H1 (cell line): ENCODE results near the gene HOXC5. TPM values are rescaled to one million over a fixed set of nuclear protein-coding genes. Genes with fewer than 3 reads are reported as not detected.

Experiments used
- CTCF ChIA-PET: fragments of 300-600 bp; sonication (Branson Sonifier 250); formaldehyde crosslinking; loops from one replicate; lab custom pipeline; 2021; ENCODE audit not compliant: partially characterized antibody; lab: Charles Lee
- POLR2A ChIA-PET: fragments of 300-600 bp; sonication (Branson Sonifier 250); formaldehyde crosslinking; loops from one replicate; lab custom pipeline; 2021; ENCODE audit warnings: inconsistent platforms; ENCODE audit not compliant: partially characterized antibody; lab: Charles Lee
- DNase-seq, 2 experiments: peaks; one replicate each; pipeline versions ENCODE4 v3.0.0 to v3.0.0-alpha.2; 2010 to 2022; ENCODE audit warnings: low spot score in 2 of 2, low read depth in 1 of 2, mixed read lengths in 1 of 2
- FAIRE-seq: peaks from 2 replicates; lab custom pipeline; 2011; peaks lifted over from hg19 to GRCh38; lab: Jason Lieb, UNC
- H2AFZ ChIP-seq: 2 replicates; pipeline ENCODE4 v1.8.1; 2012; ENCODE audit warnings: low read length, inconsistent platforms
- H2AK5ac ChIP-seq: 2 replicates; pipeline ENCODE4 v1.6.1; 2013; ENCODE audit warnings: low read depth, low read length
- H2BK120ac ChIP-seq: replicated peaks from 2 replicates; pipeline ENCODE3; 2013; ENCODE audit warnings: low read depth, low read length, inconsistent platforms
- H2BK12ac ChIP-seq: 2 replicates; pipeline ENCODE4 v1.6.1; 2013; ENCODE audit warnings: low read depth, low read length
- H2BK15ac ChIP-seq: 2 replicates; pipeline ENCODE4 v1.6.1; 2013; ENCODE audit warnings: low read length
- H2BK20ac ChIP-seq: 2 replicates; pipeline ENCODE4 v1.6.1; 2013; ENCODE audit warnings: low read length
- H2BK5ac ChIP-seq: 2 replicates; pipeline ENCODE4 v1.6.1; 2013; ENCODE audit warnings: low read depth, low read length
- H3K14ac ChIP-seq: 2 replicates; pipeline ENCODE4 v1.6.1; 2013; ENCODE audit warnings: inconsistent platforms; ENCODE audit not compliant: insufficient read length
- H3K18ac ChIP-seq: 2 replicates; pipeline ENCODE4 v1.6.1; 2013; ENCODE audit warnings: low read length; ENCODE audit errors: extremely low read depth
- H3K23ac ChIP-seq: 2 replicates; pipeline ENCODE4 v1.6.1; 2013; ENCODE audit warnings: inconsistent platforms; ENCODE audit not compliant: insufficient read length
- H3K23me2 ChIP-seq: 2 replicates; pipeline ENCODE4 v1.6.1; 2013; ENCODE audit warnings: low read depth, low read length
- H3K27ac ChIP-seq: 2 replicates; pipeline ENCODE4 v1.6.1; 2011; ENCODE audit warnings: low read depth, low read length, inconsistent platforms
- H3K27me3 ChIP-seq, 4 experiments: replicated peaks in 1 of 4; 1 replicate in 1 of 4; 2 replicates in 3 of 4; pipeline versions ENCODE4 v1.6.1 to v1.8.1; 2011 to 2013; ENCODE audit warnings: low read length in 3 of 4, mild to moderate bottlenecking in 3 of 4, inconsistent platforms in 2 of 4, mixed read lengths in 2 of 4, moderate library complexity in 1 of 4; ENCODE audit not compliant: control insufficient read depth in 3 of 4, insufficient read depth in 3 of 4; ENCODE audit errors: extremely low read depth in 1 of 4
- H3K36me3 ChIP-seq, 4 experiments: 2 replicates each; pipeline versions ENCODE4 v1.6.1 to v1.8.1; 2011 to 2013; ENCODE audit warnings: mild to moderate bottlenecking in 4 of 4, low read length in 3 of 4, moderate library complexity in 2 of 4, control low read depth in 1 of 4, inconsistent platforms in 1 of 4; ENCODE audit not compliant: insufficient read depth in 4 of 4, control insufficient read depth in 2 of 4
- H3K4ac ChIP-seq: replicated peaks from 2 replicates; pipeline ENCODE3; 2013; ENCODE audit warnings: low read length, low read depth, mixed read lengths, inconsistent platforms; ENCODE audit not compliant: insufficient read length
- H3K4me1 ChIP-seq, 4 experiments: replicated peaks in 1 of 4; 1 replicate in 1 of 4; 2 replicates in 3 of 4; pipeline versions ENCODE4 v1.6.1 to v1.8.1; 2011 to 2013; ENCODE audit warnings: low read length in 3 of 4, inconsistent platforms in 2 of 4, mixed read lengths in 1 of 4; ENCODE audit not compliant: insufficient read depth in 4 of 4, control insufficient read depth in 3 of 4
- H3K4me2 ChIP-seq, 2 experiments: 2 replicates each; pipeline versions ENCODE4 v1.6.1 to v1.8.1; 2011 to 2013; ENCODE audit warnings: low read depth in 2 of 2, low read length in 2 of 2, control low read depth in 1 of 2, inconsistent platforms in 1 of 2, mild to moderate bottlenecking in 1 of 2; ENCODE audit not compliant: insufficient read depth in 1 of 2
- H3K4me3 ChIP-seq, 4 experiments: fragments of 200-600, 300-600 bp in 1 of 4; sonication (generic), shearing (Covaris generic), sonication (Bioruptor Twin) in 1 of 4; 2 replicates each; pipeline versions ENCODE4 v1.5.1 to v1.8.1; 2011 to 2016; ENCODE audit warnings: low read length in 4 of 4, low read depth in 3 of 4, control low read depth in 2 of 4, inconsistent platforms in 2 of 4, mild to moderate bottlenecking in 2 of 4, mixed read lengths in 1 of 4, moderate library complexity in 1 of 4; ENCODE audit not compliant: insufficient read depth in 2 of 4; ENCODE audit errors: extremely low read depth in 1 of 4
- H3K56ac ChIP-seq: replicated peaks from 2 replicates; pipeline ENCODE3; 2013; ENCODE audit warnings: low read depth, mild to moderate bottlenecking, mixed read lengths, low read length, inconsistent platforms; ENCODE audit not compliant: insufficient read length
- H3K79me1 ChIP-seq: 2 replicates; pipeline ENCODE4 v1.6.1; 2013; ENCODE audit warnings: low read depth, low read length, control low read depth
- H3K79me2 ChIP-seq, 2 experiments: 2 replicates each; pipeline versions ENCODE4 v1.6.1 to v1.8.1; 2012 to 2013; ENCODE audit warnings: low read length in 2 of 2, mild to moderate bottlenecking in 2 of 2, inconsistent platforms in 1 of 2; ENCODE audit not compliant: insufficient read depth in 2 of 2, control insufficient read depth in 1 of 2
- H3K9ac ChIP-seq, 4 experiments: replicated peaks in 1 of 4; 1 replicate in 1 of 4; 2 replicates in 3 of 4; pipeline versions ENCODE4 v1.6.1 to v1.8.1; 2011 to 2013; ENCODE audit warnings: low read depth in 3 of 4, low read length in 3 of 4, control low read depth in 2 of 4, mild to moderate bottlenecking in 2 of 4, moderate library complexity in 2 of 4, inconsistent platforms in 1 of 4; ENCODE audit errors: extremely low read depth in 1 of 4
- H3K9me3 ChIP-seq, 2 experiments: 2 replicates each; pipeline versions ENCODE4 v1.6.1 to v1.8.1; 2012 to 2013; ENCODE audit warnings: mild to moderate bottlenecking in 2 of 2, moderate library complexity in 2 of 2, control low read depth in 1 of 2, inconsistent platforms in 1 of 2, low read depth in 1 of 2, low read length in 1 of 2, mixed read lengths in 1 of 2; ENCODE audit not compliant: insufficient read depth in 2 of 2
- H4K20me1 ChIP-seq, 2 experiments: replicated peaks in 1 of 2; 2 replicates each; pipeline versions ENCODE3 to v1.8.1; 2011 to 2013; ENCODE audit warnings: inconsistent platforms in 2 of 2, low read length in 2 of 2, mild to moderate bottlenecking in 1 of 2; ENCODE audit not compliant: insufficient read depth in 2 of 2, control insufficient read depth in 1 of 2
- H4K5ac ChIP-seq: 2 replicates; pipeline ENCODE4 v1.6.1; 2013; ENCODE audit warnings: low read length, low read depth, mixed read lengths, inconsistent platforms; ENCODE audit not compliant: insufficient read length
- H4K8ac ChIP-seq: 2 replicates; pipeline ENCODE4 v1.8.0; 2013; ENCODE audit warnings: mild to moderate bottlenecking, moderate library complexity, low read length, inconsistent platforms; ENCODE audit not compliant: insufficient read depth; ENCODE audit errors: extremely low read depth
- H4K91ac ChIP-seq: replicated peaks from 2 replicates; pipeline ENCODE3; 2013; ENCODE audit warnings: low read length, mixed read lengths, inconsistent platforms; ENCODE audit not compliant: insufficient read length
- CBX8 ChIP-seq: fragments of 300-800, 300-1000 bp; sonication (generic); IDR thresholded peaks from 2 replicates; pipeline ENCODE4 v1.7.1; 2016; ENCODE audit warnings: low read depth, low read length, borderline replicate concordance
- CHD2 ChIP-seq: IDR thresholded peaks from 2 replicates; pipeline ENCODE4 v1.6.1; 2012; ENCODE audit warnings: low read length, improper control_type of control experiment
- GTF2F1 ChIP-seq: IDR thresholded peaks from 2 replicates; pipeline ENCODE4 v1.6.1; 2012; ENCODE audit warnings: low read depth, low read length, improper control_type of control experiment, borderline replicate concordance
- HDAC6 ChIP-seq: IDR thresholded peaks from one replicate; pipeline ENCODE4 v1.7.1; 2012; ENCODE audit warnings: low read depth, mild to moderate bottlenecking, inconsistent platforms, low read length, moderate library complexity
- PHF8 ChIP-seq: fragments of 200-600 bp; sonication (generic); conservative IDR thresholded peaks from 2 replicates; pipeline ENCODE4 v1.7.1; 2012; ENCODE audit warnings: low read depth, mild to moderate bottlenecking, inconsistent platforms, low read length, moderate library complexity
- RBBP5 ChIP-seq: IDR thresholded peaks from 2 replicates; pipeline ENCODE4 v1.7.1; 2012; ENCODE audit warnings: low read depth, mild to moderate bottlenecking, inconsistent platforms, low read length, moderate library complexity, borderline replicate concordance
- TAF1 ChIP-seq: IDR thresholded peaks from 2 replicates; pipeline ENCODE4 v1.6.1; 2011; ENCODE audit warnings: mild to moderate bottlenecking, low read depth, low read length
- TAF7 ChIP-seq: optimal IDR thresholded peaks from 2 replicates; pipeline ENCODE3; 2011; ENCODE audit warnings: low read depth, mild to moderate bottlenecking, inconsistent platforms, low read length, moderate library complexity, borderline replicate concordance
- WGBS, 2 experiments: shearing (Covaris generic) in 1 of 2; methylation state at CpG; one replicate each; pipeline versions ENCODE4 v1.1.6 to v1.1.7; 2013 to 2015; ENCODE audit warnings: low lambda C conversion rate in 2 of 2, mixed read lengths in 2 of 2, inconsistent platforms in 1 of 2, low coverage in 1 of 2, missing lambda C conversion rate in 1 of 2; ENCODE audit not compliant: insufficient replicate concordance in 2 of 2, insufficient coverage in 1 of 2, insufficient read length in 1 of 2; ENCODE audit errors: extremely low coverage in 1 of 2, missing lambda C conversion rate in 1 of 2; 5-methylcytosine and 5-hydroxymethylcytosine counted together
- polyA plus RNA-seq, 7 experiments: library from polyadenylated mRNA; depleted of rRNA in 3 of 7; stranded (reverse) in 5 of 7; unstranded in 2 of 7; fragments of >200 nt in 5 of 7; fragments of 200-250 nt in 2 of 7; gene quantifications; 1 replicate in 5 of 7; 2 replicates in 1 of 7; 4 replicates in 1 of 7; pipeline versions ENCODE4 v1.2.1 to v1.2.3, GENCODE V29; 2011 to 2013; ENCODE audit warnings: missing spikeins in 2 of 7, mixed read lengths in 2 of 7
- total RNA-seq: library from RNA; stranded (reverse); fragmentation: NEBNext Ultra II Directional; extraction: Animal tissue kit (Norgen Biotek cat#: 25700); gene quantifications from 2 replicates; pipeline ENCODE4 v1.2.1, GENCODE V29; 2021
- TF ChIP-seq, protein P1 (sequence below): IDR thresholded peaks from 2 replicates; pipeline ENCODE4 v1.6.1; 2011; ENCODE audit warnings: low read length, improper control_type of control experiment
- TF ChIP-seq, protein P2 (sequence below): IDR thresholded peaks from 2 replicates; pipeline ENCODE4 v1.6.1; 2011; ENCODE audit warnings: low read depth, mild to moderate bottlenecking, low read length; ENCODE audit not compliant: insufficient read depth

Gene HOXC5
- total and polyA plus RNA-seq, 2 of the 8 experiments (the other 6 are each of a cell fraction or from before 2014, with no cell fraction given) = not detected

DNA sequence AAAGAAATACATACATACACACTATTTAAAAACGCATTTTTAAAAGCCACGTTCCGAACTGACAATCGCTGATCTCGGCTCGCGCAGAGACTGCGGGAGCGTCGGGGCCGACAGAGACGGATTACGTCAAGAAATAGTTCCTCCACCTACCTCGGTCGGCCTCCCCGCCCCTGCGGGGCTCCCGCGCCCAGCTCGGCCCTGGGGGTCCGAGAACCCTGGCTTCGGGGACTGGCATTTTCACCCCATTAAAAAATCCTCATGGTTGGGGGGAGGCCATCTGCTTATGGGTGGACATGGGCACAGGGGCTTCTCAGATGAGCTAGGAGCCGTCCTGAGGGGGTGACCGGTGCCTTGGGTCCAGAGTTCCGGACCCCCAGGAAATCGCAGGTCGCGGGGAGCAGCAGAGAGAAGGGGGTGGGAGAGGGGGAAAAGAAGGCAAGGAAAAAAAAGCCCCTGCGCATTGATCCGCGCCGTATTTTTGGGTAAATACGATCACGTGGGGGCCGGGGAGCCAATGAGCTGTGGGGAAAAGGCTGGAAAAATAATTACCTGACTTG lies 33.2 kb upstream of the HOXC5 start:
- DNase-seq = no peak
- POLR2A ChIA-PET = interaction anchor here (0.8 to 1.4 kb wide), 4 partner anchors 9 to 21 kb away, joined by 3 to 6 read pairs (median 4); partner anchors contain the start of gene HOXC8

More for the DNA sequence above, 33.2 kb upstream of the HOXC5 start:
- peaks cover 0 to 14% (median 7%) of the 10 kb centered on the region in 4 experiments; a peak in 5 of 7 replicates for H3K4me1 ChIP-seq
- H3K18ac ChIP-seq = no peak overlapping the region
- no peak overlapping the region for H4K8ac ChIP-seq
- H3K36me3 ChIP-seq = peaks cover 0 to 12% (median 0%) of the 10 kb centered on the region in 4 experiments; a peak in 1 of 8 replicates
- peaks cover 98 to 100% (median 100%) of the 10 kb centered on the region in 4 experiments for H3K27me3 ChIP-seq
- no peak overlapping the region for H3K4ac ChIP-seq
- H3K14ac ChIP-seq = no peak overlapping the region
- H2BK5ac ChIP-seq = no peak overlapping the region
- H3K4me2 ChIP-seq = peak overlapping the region; percentile 43 to 64
- 5% methylated on average over 34 of the region's 35 CpGs; no CpG with 5 or more reads in 1 of the 2 experiments for WGBS, 2 experiments
- H3K56ac ChIP-seq = no peak overlapping the region
- H4K91ac ChIP-seq = no peak overlapping the region
- 0 out of 2 replicates have a peak overlapping the region, but pooled peaks have one; percentile 50 for H2BK12ac ChIP-seq
- no peak overlapping the region for H3K9ac ChIP-seq
- no peaks in the 10 kb centered on the region for H3K79me2 ChIP-seq
- CTCF ChIA-PET = interaction anchor here (0.6 to 11.3 kb wide), 15 partner anchors 8 to 219 kb away, joined by 3 to 154 read pairs (median 6); partner anchors contain the start of genes HOXC10, HOXC5 and HOXC8
- H3K4me3 ChIP-seq = peak overlapping the region in 2 of 4 experiments; percentile 26 to 42; a peak in 4 of 8 replicates
- H3K27ac ChIP-seq = no peak overlapping the region
- peaks cover 19 to 24% of the 10 kb centered on the region in 2 experiments for H4K20me1 ChIP-seq
- FAIRE-seq = no peak
- H3K23me2 ChIP-seq = peaks cover 4% of the 10 kb centered on the region; the same call in 1 of the 2 replicates
- TF ChIP-seq HDAC6 (no peak), GTF2F1 (no peak), RBBP5 (no peak), PHF8 (no peak), CBX8 (0 out of 2 replicates have a peak, but pooled peaks have one; percentile 5), CHD2 (0 out of 2 replicates have a peak, but pooled peaks have one; percentile 20), TAF7 (no peak), TAF1 (no peak)
- TF ChIP-seq, protein P1, sequence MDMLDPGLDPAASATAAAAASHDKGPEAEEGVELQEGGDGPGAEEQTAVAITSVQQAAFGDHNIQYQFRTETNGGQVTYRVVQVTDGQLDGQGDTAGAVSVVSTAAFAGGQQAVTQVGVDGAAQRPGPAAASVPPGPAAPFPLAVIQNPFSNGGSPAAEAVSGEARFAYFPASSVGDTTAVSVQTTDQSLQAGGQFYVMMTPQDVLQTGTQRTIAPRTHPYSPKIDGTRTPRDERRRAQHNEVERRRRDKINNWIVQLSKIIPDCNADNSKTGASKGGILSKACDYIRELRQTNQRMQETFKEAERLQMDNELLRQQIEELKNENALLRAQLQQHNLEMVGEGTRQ = peak; percentile 84
- TF ChIP-seq, protein P2, sequence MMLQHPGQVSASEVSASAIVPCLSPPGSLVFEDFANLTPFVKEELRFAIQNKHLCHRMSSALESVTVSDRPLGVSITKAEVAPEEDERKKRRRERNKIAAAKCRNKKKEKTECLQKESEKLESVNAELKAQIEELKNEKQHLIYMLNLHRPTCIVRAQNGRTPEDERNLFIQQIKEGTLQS = peak; percentile 71; the same call in 1 of the 2 replicates
- H2BK120ac ChIP-seq = no peak overlapping the region
- H4K5ac ChIP-seq = no peak overlapping the region
- no peak overlapping the region for H2AK5ac ChIP-seq
- H2AFZ ChIP-seq = no peak overlapping the region
- H3K9me3 ChIP-seq = no peaks in the 10 kb centered on the region
- no peak overlapping the region for H2BK15ac ChIP-seq
- H2BK20ac ChIP-seq = no peak overlapping the region
- no peak overlapping the region for H3K23ac ChIP-seq
- H3K79me1 ChIP-seq = no peaks in the 10 kb centered on the region
